HL-60 (cell line): ENCODE results near the gene CLCF1.

Experiments used
- DNase-seq, 2 experiments: peaks; one replicate each; pipeline ENCODE4 v3.0.0-alpha.2; 2010 to 2020; ENCODE audit warnings: low read depth in 1 of 2, low spot score in 1 of 2
- H3K27ac ChIP-seq: fragments of 250-450 bp; sonication (Bioruptor Pico); replicated peaks from 2 replicates; pipeline ENCODE4 v1.5.1; 2020; ENCODE audit warnings: mild to moderate bottlenecking, moderate library complexity
- H3K27me3 ChIP-seq: fragments of 250-450 bp; sonication (Bioruptor Pico); 2 replicates; pipeline ENCODE4 v1.5.1; 2021; ENCODE audit warnings: mild to moderate bottlenecking, moderate library complexity; ENCODE audit not compliant: insufficient read depth, poor library complexity, severe bottlenecking
- H3K4me3 ChIP-seq: replicated peaks from 2 replicates; pipeline ENCODE4 v1.5.1; 2011; ENCODE audit warnings: mild to moderate bottlenecking, control low read depth, low read length; ENCODE audit not compliant: insufficient read depth
- CTCF ChIP-seq: IDR thresholded peaks from one replicate; pipeline ENCODE4 v1.5.1; 2011; ENCODE audit warnings: low read length, control low read depth, inconsistent platforms; ENCODE audit not compliant: insufficient read depth
- GABPA ChIP-seq: IDR thresholded peaks from 2 replicates; pipeline ENCODE4 v1.6.1; 2012; ENCODE audit warnings: low read depth
- POLR2AphosphoS5 ChIP-seq: IDR thresholded peaks from 2 replicates; pipeline ENCODE4 v1.6.1; 2012; ENCODE audit warnings: low read depth
- REST ChIP-seq: IDR thresholded peaks from 2 replicates; pipeline ENCODE4 v1.6.1; 2012; ENCODE audit warnings: low read depth; ENCODE audit not compliant: insufficient replicate concordance
- SPI1 ChIP-seq: IDR thresholded peaks from 2 replicates; pipeline ENCODE4 v1.6.1; 2012; ENCODE audit warnings: low read depth, mild to moderate bottlenecking, borderline replicate concordance

Gene CLCF1

GRCh38 chr11:67364783-67365722 lies 8.3 kb downstream of the CLCF1 start:
- H3K27ac ChIP-seq: no peak overlapping the region
- no peak overlapping the region for H3K4me3 ChIP-seq
- no peaks in the 10 kb centered on the region for H3K27me3 ChIP-seq
- DNase-seq: no peak
- TF ChIP-seq REST: no peak
- no peak for TF ChIP-seq CTCF
- TF ChIP-seq POLR2AphosphoS5: no peak
- no peak for TF ChIP-seq SPI1
- TF ChIP-seq GABPA: no peak

GRCh38 chr11:67364169-67364568 lies 9.2 kb downstream of the CLCF1 start:
- no peak for DNase-seq
- H3K27ac ChIP-seq: no peak overlapping the region
- no peak overlapping the region for H3K4me3 ChIP-seq
- no peaks in the 10 kb centered on the region for H3K27me3 ChIP-seq
- TF ChIP-seq SPI1 (no peak), CTCF (no peak), GABPA (no peak), REST (no peak), POLR2AphosphoS5 (no peak)

- Histone ChIP-seq H3K4me3 (no peak overlapping the region), H3K27me3 (no peaks in the 10 kb centered on the region), H3K27ac (peak overlapping the region; percentile 84)
- DNase-seq: no peak
- TF ChIP-seq REST: no peak
- no peak for TF ChIP-seq CTCF
- no peak for TF ChIP-seq SPI1
- no peak for TF ChIP-seq GABPA
- TF ChIP-seq POLR2AphosphoS5: no peak
Measured at GRCh38 chr11:67357831-67358670, 15.3 kb downstream of the CLCF1 start.
